Psoas muscle (tissue), 8 donors: ENCODE results near the gene CHMP4A. TPM values are rescaled to one million over a fixed set of nuclear protein-coding genes. Genes with fewer than 3 reads are reported as not detected.

Experiments used
- ATAC-seq, 4 donors: fragments of 200-7000 bp; cut with Tn5 transposase; one replicate each; pipeline ENCODE4 v1.9.1; 2020; ENCODE audit warnings: moderate library complexity in 3 of 4, mild to moderate bottlenecking in 2 of 4
- DNase-seq, 2 donors: peaks; one replicate each; pipeline ENCODE4 v3.0.0-alpha.2; 2020
- H3K27ac ChIP-seq: fragments of 200-600 bp; one replicate; pipeline ENCODE4 v1.8.0; 2022
- H3K27me3 ChIP-seq, 3 donors: fragments of 200-600 bp in 1 of 3; one replicate each; pipeline versions ENCODE4 v1.6.1 to v1.8.0; 2013 to 2022; ENCODE audit warnings: low read length in 2 of 3, mild to moderate bottlenecking in 2 of 3, moderate library complexity in 1 of 3; ENCODE audit not compliant: insufficient read depth in 3 of 3
- H3K36me3 ChIP-seq, 2 donors: fragments of 200-600 bp in 1 of 2; one replicate each; pipeline versions ENCODE4 v1.6.1 to v1.8.0; 2013 to 2022; ENCODE audit warnings: low read depth in 1 of 2, mild to moderate bottlenecking in 1 of 2, moderate library complexity in 1 of 2; ENCODE audit not compliant: insufficient read depth in 1 of 2
- H3K4me1 ChIP-seq: fragments of 200-600 bp; one replicate; pipeline ENCODE4 v1.8.0; 2022
- H3K4me3 ChIP-seq: fragments of 200-600 bp; one replicate; pipeline ENCODE4 v1.8.0; 2022; ENCODE audit warnings: mild to moderate bottlenecking
- H3K9me3 ChIP-seq: fragments of 200-600 bp; one replicate; pipeline ENCODE4 v1.8.0; 2022
- CTCF ChIP-seq: fragments of 200-600 bp; IDR thresholded peaks from one replicate; pipeline ENCODE4 v1.8.0; 2022; ENCODE audit warnings: antibody characterized with exemption
- WGBS, 3 donors: extraction: QIAGEN DNeasy Blood & Tissue Kit; methylation state at CpG; one replicate each; pipeline versions ENCODE4 v1.1.6 to v1.1.7; 2013; 5-methylcytosine and 5-hydroxymethylcytosine counted together
- intact Hi-C, 2 donors: fragments of 100-400 bp; cut with DNase I; formaldehyde crosslinking; loops; one replicate each; pipeline versions ENCODE4 v1.11.0 to v1.14.2; 2022
- polyA plus RNA-seq, 3 donors: library from polyadenylated mRNA; stranded (reverse); fragments of 200-250 nt; gene quantifications; one replicate each; pipeline ENCODE4 v1.2.3, GENCODE V29; 2013
- total RNA-seq, 4 donors: library from RNA; stranded (reverse); fragmentation: NEBNext Ultra II Directional in 2 of 4; extraction: Animal tissue kit (Norgen Biotek cat#: 25700) in 2 of 4; gene quantifications; one replicate each; pipeline versions ENCODE4 v1.2.1 to v1.2.4, GENCODE V29; 2021 to 2023
- donor health status: healthy with polysubstance abuse.
- donor health status: DM: no; HTN: no; CAD: no; lungs with moderate emphysema.
- donor health status: Bipolar disorder and iron deficiency.
- donor health status: healthy.
- donor health status: DM: yes; HTN: yes; CAD: no.
- donor health status: DM: no; HTN: no; CAD: no.
- donor health status: DM: no; HTN: no; CAD: no.
- donor health status: DM: yes; HTN: yes; CAD: no.

The CHMP4A gene
- total and polyA plus RNA-seq, 7 donors: 12.3 to 42.1 (median 18.2) TPM

- ATAC-seq: no peak
- intact Hi-C loops: no loop called here
- no peak for TF ChIP-seq CTCF
- H3K4me1 ChIP-seq: peaks cover 20% of the 10 kb centered on the region
- peaks cover 0 to 65% of the 10 kb centered on the region in 2 donors for H3K36me3 ChIP-seq
- H3K4me3 ChIP-seq: no peak overlapping the region
- H3K27ac ChIP-seq: no peak overlapping the region
- DNase-seq: peak in 1 of 2 donors; percentile 36
- H3K27me3 ChIP-seq: peaks cover 0 to under 1% (median 0%) of the 10 kb centered on the region in 3 donors
- 84 to 89% (median 84%) methylated on average over 14 of the region's 14 CpGs for WGBS, 3 donors
- H3K9me3 ChIP-seq: no peaks in the 10 kb centered on the region
These were observed 35.4 kb downstream of the CHMP4A start for GRCh38 chr14:24177891-24178290.

GRCh38 chr14:24177041-24177825 lies 36.1 kb downstream of the CHMP4A start:
- H3K27ac ChIP-seq: no peak overlapping the region
- intact Hi-C loops: no loop called here
- no peak overlapping the region for H3K4me3 ChIP-seq
- TF ChIP-seq CTCF: no peak
- 86 to 90% (median 88%) methylated on average over 12 of the region's 12 CpGs for WGBS, 3 donors
- peaks cover 21% of the 10 kb centered on the region for H3K4me1 ChIP-seq
- ATAC-seq: no peak
- H3K9me3 ChIP-seq: no peaks in the 10 kb centered on the region
- DNase-seq: peak in 1 of 2 donors; percentile 32
- peaks cover 0 to 7% (median 0%) of the 10 kb centered on the region in 3 donors for H3K27me3 ChIP-seq
- H3K36me3 ChIP-seq: peaks cover 0 to 58% of the 10 kb centered on the region in 2 donors

- H3K27ac ChIP-seq: no peak overlapping the region
- intact Hi-C loops: no loop called here
- H3K27me3 ChIP-seq: peaks cover 0 to 14% (median 0%) of the 10 kb centered on the region in 3 donors
- H3K4me1 ChIP-seq: peaks cover 27% of the 10 kb centered on the region
- 86 to 94% (median 90%) methylated on average over 5 of the region's 5 CpGs for WGBS, 3 donors
- no peaks in the 10 kb centered on the region for H3K9me3 ChIP-seq
- peaks cover 0 to 52% of the 10 kb centered on the region in 2 donors for H3K36me3 ChIP-seq
- DNase-seq (peak in 1 of 2 donors; percentile 16), ATAC-seq (no peak)
- H3K4me3 ChIP-seq: no peak overlapping the region
- TF ChIP-seq CTCF: no peak
These were observed 36.7 kb downstream of the CHMP4A start for GRCh38 chr14:24176599-24176998.

- ATAC-seq (peak; percentile 9 to 50 (median 34)), DNase-seq (peak in 1 of 2 donors; percentile 47)
- Histone ChIP-seq H3K27ac (no peak overlapping the region), H3K36me3 (peaks cover 0 to 16% of the 10 kb centered on the region in 2 donors), H3K9me3 (no peaks in the 10 kb centered on the region), H3K4me1 (peaks cover 11% of the 10 kb centered on the region), H3K4me3 (no peak overlapping the region), H3K27me3 (peaks cover 0 to 36% (median 0%) of the 10 kb centered on the region in 3 donors)
- 41 to 47% (median 44%) methylated on average over 20 of the region's 20 CpGs for WGBS, 3 donors
- intact Hi-C loops: no loop called here
- no peak for TF ChIP-seq CTCF
These were observed 40.4 kb downstream of the CHMP4A start for GRCh38 chr14:24172871-24173281.
